HG03045 (cell line): ENCODE results near the gene GGNBP2.
"Not testable (repeated sequence)": the region's sequence is repeated elsewhere in the genome, so short reads cannot be mapped to it uniquely, and the experiment has no call there.

Experiments
- ATAC-seq: cut with Tn5 transposase; IDR thresholded peaks from one replicate; pipeline ENCODE4 v1.9.1; 2021; ENCODE audit warnings: mild to moderate bottlenecking, moderate library complexity; ENCODE audit not compliant: unreplicated experiment

GGNBP2 gene, protein sequence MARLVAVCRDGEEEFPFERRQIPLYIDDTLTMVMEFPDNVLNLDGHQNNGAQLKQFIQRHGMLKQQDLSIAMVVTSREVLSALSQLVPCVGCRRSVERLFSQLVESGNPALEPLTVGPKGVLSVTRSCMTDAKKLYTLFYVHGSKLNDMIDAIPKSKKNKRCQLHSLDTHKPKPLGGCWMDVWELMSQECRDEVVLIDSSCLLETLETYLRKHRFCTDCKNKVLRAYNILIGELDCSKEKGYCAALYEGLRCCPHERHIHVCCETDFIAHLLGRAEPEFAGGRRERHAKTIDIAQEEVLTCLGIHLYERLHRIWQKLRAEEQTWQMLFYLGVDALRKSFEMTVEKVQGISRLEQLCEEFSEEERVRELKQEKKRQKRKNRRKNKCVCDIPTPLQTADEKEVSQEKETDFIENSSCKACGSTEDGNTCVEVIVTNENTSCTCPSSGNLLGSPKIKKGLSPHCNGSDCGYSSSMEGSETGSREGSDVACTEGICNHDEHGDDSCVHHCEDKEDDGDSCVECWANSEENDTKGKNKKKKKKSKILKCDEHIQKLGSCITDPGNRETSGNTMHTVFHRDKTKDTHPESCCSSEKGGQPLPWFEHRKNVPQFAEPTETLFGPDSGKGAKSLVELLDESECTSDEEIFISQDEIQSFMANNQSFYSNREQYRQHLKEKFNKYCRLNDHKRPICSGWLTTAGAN

GRCh38 chr17:36544307-36545076 lies at the start of gene GGNBP2:
Gene GGNBP2 (plus strand): TSS chr17:36544919. CDS start chr17:36545725, 806 bp downstream.
- peak; percentile 61 for ATAC-seq

DNA sequence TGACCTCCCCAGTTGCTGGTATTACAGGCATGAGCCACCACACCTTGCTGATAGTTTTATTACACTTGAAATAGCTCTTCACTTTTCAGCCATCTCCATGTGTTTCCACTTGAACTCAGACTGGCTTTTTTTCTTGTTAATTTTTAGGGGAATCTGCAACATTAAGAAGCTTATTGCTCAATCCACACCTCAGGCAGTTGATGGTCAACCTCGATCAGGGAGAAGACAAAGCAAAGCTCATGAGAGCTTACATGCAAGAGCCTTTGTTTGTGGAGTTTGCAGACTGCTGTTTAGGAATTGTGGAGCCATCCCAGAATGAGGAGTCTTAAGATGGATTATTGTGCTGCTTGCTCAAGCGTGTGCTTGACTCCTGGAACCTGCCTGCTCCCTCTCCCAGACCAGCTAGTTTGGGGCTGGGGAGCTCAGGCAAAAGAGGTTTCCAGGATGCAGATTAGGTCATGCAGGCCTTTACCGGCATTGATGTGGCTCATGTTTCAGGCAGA lies 49.6 kb upstream of the GGNBP2 start:
- no peak for ATAC-seq

GRCh38 chr17:36496018-36496789 lies 48.5 kb upstream of the GGNBP2 start:
- no peak for ATAC-seq

DNA sequence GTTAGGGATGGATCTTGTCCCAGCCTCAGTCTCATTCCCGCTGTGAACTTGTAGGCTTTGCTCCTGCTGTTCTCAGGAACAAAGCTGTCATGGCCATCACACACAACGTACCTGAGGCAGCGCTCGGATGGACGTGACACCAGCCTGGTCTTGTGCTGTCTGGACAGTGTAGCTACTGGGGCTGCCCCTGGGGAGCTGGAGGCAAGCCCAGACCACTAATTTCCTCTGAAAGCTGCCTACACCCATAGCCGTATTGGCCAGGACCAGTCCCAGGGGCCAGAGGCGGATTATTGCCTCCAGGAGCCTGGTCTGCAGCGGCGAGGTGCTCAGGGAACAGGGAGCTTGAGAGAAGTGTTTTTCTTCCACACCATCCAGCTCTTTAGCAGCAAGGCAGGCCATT lies 46.6 kb upstream of the GGNBP2 start:
- no peak for ATAC-seq

- ATAC-seq = no peak
These were observed 46.0 kb upstream of the GGNBP2 start for GRCh38 chr17:36498560-36499300.

DNA sequence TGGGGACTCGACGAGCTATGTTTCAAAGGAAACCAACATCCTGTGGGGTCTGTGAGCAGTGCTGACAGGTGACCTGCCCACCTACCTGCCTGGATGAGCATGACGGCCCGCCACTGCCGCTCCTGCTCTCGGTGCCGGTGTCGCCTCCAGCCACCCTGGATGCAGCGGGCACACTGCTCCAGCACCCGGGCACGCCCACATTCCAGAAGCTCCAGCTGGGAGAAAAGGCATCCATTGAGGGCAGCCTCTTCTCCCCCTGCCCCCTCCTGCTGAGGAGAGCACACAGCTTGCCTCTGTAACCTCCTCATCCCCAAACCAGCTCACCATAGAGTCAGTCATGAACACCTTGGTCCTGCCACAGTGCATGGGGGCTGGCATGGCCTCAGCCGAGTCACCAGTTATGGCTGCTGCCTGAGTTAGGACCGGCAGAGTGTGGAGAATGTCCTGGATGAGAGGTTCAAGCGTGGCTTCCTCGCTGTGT lies 43.9 kb upstream of the GGNBP2 start:
- no peak for ATAC-seq

DNA sequence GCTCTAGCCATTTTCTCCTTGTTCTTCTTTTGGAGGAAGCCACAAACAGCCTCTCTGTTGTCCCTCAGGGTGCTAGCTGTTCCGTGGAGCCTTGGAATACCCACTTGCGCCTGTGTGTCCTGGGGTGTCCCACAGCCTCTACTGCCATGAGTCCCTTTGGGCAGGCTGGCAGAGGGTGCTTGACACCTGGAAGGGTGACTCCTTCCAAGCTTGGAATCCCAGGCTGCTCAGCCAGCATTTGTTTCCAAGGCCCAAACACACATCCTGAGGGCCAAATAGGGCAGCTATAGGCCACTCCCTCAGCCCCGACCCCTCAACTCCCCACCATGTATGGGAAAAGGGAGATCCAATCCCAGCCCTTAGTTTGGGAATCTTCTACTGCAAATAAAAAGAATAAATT lies 43.4 kb upstream of the GGNBP2 start:
- no peak for ATAC-seq

GRCh38 chr17:36501963-36502362 lies 42.8 kb upstream of the GGNBP2 start:
- no peak for ATAC-seq

GRCh38 chr17:36503456-36504155 lies 41.1 kb upstream of the GGNBP2 start:
- ATAC-seq = no peak

- no peak for ATAC-seq
These were observed 40.6 kb upstream of the GGNBP2 start for GRCh38 chr17:36504156-36504545.

DNA sequence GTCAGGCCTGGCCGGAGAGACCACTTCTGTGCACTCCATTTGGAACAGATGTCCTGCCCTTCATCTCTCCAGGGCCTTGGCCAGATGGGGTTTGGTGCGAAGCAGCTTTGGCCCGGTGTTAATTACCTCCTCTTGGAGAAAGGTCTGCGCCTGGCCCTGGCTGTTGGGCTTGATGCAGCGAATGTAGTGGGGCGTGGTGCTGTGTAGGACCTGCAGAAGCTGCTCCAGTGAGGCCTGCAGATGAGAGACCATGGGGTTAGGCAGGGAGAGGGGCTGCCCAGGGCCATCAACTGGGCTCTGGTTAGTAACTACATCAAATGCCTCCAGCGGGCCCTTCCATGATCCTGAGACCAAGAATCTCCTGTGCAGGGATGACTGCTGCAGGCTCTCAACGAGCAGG lies 39.5 kb upstream of the GGNBP2 start:
- ATAC-seq = no peak

- no peak for ATAC-seq
These were observed 38.4 kb upstream of the GGNBP2 start for GRCh38 chr17:36506249-36506826.

- ATAC-seq = no peak
These were observed 37.9 kb upstream of the GGNBP2 start for GRCh38 chr17:36506831-36507230.

DNA sequence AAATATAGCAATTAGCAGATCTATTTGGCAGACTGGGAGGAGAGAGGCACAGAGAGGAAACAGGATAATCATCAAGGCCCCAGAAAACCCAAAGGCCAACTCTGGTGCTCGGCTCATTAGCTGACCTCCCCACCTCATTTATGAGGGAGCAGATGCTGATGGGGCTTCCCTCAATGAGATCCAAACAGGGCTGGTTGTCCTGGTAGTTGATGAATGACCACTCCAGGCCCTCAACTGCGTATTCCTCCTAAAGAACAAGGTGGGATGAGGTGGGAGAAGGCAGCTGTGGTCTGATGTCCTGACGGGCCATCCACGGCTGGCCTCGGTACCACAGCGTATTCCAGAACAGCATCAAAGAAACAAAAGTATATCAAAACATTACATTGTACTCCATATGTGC lies 37.5 kb upstream of the GGNBP2 start:
- ATAC-seq = no peak

- ATAC-seq = not testable (repeated sequence)
These were observed 36.3 kb upstream of the GGNBP2 start for GRCh38 chr17:36508439-36508838.

DNA sequence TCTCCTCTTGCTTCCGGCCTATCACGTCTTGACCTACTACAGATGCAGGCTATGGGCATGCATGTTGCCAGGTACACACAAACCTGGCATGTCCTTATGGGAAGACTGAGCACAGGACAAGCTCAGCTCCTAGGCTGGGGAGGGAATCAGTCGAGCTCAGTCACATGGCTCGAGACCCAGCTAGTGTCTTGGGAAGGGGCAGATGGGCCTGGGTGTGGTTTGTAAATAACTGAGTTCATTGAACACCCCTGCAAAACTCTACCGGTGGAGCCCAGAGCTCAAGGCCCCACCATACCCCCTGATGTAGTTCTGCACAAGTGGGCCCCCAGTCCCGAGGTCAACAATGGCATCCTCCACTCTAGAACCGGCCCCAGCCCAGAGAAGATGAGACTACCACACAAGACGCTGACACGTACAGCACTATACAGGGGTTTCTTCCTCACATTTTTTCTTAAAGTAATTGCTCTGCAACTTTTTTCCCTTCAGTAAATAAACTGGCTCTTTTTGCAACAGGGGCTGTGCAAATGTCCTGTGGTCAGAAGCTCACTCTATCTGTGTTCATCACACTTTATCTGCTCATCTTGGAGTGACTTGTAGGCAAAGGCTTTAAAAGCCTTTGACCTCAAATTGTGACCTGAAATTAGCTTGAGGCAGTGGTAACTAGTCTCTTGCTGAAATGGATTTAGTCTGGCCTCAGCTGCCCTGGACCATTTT lies 35.3 kb upstream of the GGNBP2 start:
- no peak for ATAC-seq

DNA sequence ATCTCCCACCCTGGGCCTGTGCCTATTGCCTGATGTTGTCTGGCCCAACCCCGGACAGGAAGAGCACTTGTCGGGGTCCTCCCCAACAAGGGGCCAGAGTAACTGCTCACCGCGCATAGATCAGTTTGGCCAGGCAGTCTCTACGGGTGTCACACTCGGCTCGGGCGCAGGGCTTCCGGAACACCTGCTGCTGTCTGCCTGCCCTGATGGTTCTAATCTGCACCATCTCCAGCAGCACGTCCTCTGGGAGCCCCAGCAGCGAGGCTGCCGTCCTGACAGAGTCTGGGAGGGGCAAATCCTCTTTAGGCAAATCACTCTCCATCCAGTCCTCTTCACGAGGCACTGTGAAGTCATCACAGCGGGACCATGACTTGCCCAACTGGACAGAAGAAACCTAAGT lies 34.1 kb upstream of the GGNBP2 start:
- no peak for ATAC-seq

DNA sequence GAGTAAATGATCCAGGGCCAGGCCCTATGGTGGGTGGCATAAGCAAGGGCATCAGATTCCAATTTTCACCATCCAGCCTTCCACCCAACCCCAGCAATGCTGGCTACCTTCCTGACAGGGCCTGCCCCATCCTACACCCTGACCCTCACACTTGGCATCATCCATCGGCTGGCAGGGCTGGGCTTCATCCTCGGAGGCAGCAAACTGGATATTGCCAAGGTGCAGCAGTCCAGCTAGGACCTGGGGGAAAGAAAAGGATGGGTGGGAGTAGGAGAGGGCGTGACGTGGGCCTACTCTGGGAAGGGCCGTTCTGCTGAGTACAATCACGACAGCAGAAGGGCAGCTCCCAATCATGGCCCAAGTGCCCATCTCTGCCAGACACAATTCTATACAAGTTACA lies 33.5 kb upstream of the GGNBP2 start:
- ATAC-seq = no peak
